K562 (cell line): ENCODE data around the gene POP5. TPM values are rescaled to one million over a fixed set of nuclear protein-coding genes. Genes with fewer than 3 reads are reported as not detected.
A peak's percentile ranks its signal among the peaks of the same experiment; 100 is the strongest.

ENCODE experiments used
- BHLHE40 ChIP-seq: IDR thresholded peaks from 2 replicates; pipeline ENCODE4 v1.6.1; 2011; ENCODE audit warnings: low read length, improper control_type of control experiment
- BMI1 ChIP-seq: fragments of 150-350 bp; IDR thresholded peaks from 2 replicates; pipeline ENCODE4 v1.6.1; 2014; ENCODE audit warnings: low read length
- EP400 ChIP-seq: fragments of 450-650 bp; IDR thresholded peaks from 2 replicates; pipeline ENCODE4 v1.6.1; 2017; ENCODE audit warnings: antibody characterized with exemption, mild to moderate bottlenecking, moderate library complexity
- TCF7L2 ChIP-seq: fragments of 150-350 bp; IDR thresholded peaks from 2 replicates; pipeline ENCODE4 v1.6.1; 2016; ENCODE audit warnings: low read depth, mild to moderate bottlenecking, low read length, moderate library complexity
- ZSCAN29 ChIP-seq: fragments of 450-650 bp; IDR thresholded peaks from 2 replicates; pipeline ENCODE4 v1.6.1; 2017
- polyA plus RNA-seq, 8 experiments: library from polyadenylated mRNA; depleted of rRNA in 4 of 8; stranded (reverse) in 5 of 8; unstranded in 3 of 8; fragments of >200 nt; fragmentation: Nextera tagmentation in 2 of 8; fragmentation: Illumina TruSeq in 1 of 8; extraction: Ambion mirVana in 2 of 8; extraction: Trizol in 1 of 8; gene quantifications; 2 replicates each; pipeline versions ENCODE4 v1.2.1 to v1.2.3, GENCODE V29; 2011 to 2014; ENCODE audit warnings: inconsistent platforms in 1 of 8, missing spikeins in 1 of 8
- total RNA-seq, 7 experiments: library from RNA; depleted of rRNA in 6 of 7; stranded (reverse); fragments of >200 nt in 6 of 7; fragmentation: Illumina TruSeq in 2 of 7; extraction: Trizol in 2 of 7; gene quantifications; 2 replicates each; pipeline versions ENCODE4 v1.2.1 to v1.2.3, GENCODE V29; 2011 to 2021; ENCODE audit warnings: low replicate concordance in 1 of 7
- TF ChIP-seq, protein P1 (sequence below): sonication (generic); formaldehyde crosslinking; IDR thresholded peaks from 2 replicates; pipeline ENCODE4 v1.4.0; 2020; ENCODE audit warnings: mild to moderate bottlenecking, missing genetic modification reagents
- TF ChIP-seq, protein P2 (sequence below), 2 experiments: fragments of 450-650 bp in 1 of 2; sonication (generic) in 1 of 2; formaldehyde crosslinking in 1 of 2; IDR thresholded peaks in 1 of 2; conservative IDR thresholded peaks in 1 of 2; 2 replicates each; pipeline versions ENCODE4 v1.6.1 to v1.8.1; 2016 to 2023; ENCODE audit warnings: mild to moderate bottlenecking in 2 of 2, moderate library complexity in 2 of 2, inconsistent platforms in 1 of 2, missing genetic modification reagents in 1 of 2
- TF ChIP-seq, protein P3 (sequence below): sonication (generic); formaldehyde crosslinking; IDR thresholded peaks from 2 replicates; pipeline ENCODE4 v1.8.0; 2022; ENCODE audit warnings: missing genetic modification reagents, mild to moderate bottlenecking, borderline replicate concordance
- TF ChIP-seq, protein P4 (sequence below): fragments of 450-650 bp; formaldehyde crosslinking; IDR thresholded peaks from 2 replicates; pipeline ENCODE4 v1.4.0; 2022; ENCODE audit warnings: mild to moderate bottlenecking, moderate library complexity
- TF ChIP-seq, protein P5 (sequence below): fragments of 450-650 bp; formaldehyde crosslinking; IDR thresholded peaks from 2 replicates; pipeline ENCODE4 v1.4.0; 2020; ENCODE audit warnings: mild to moderate bottlenecking, moderate library complexity
- TF ChIP-seq, protein P6 (sequence below): fragments of 450-650 bp; formaldehyde crosslinking; IDR thresholded peaks from 2 replicates; pipeline ENCODE4 v1.4.0; 2020; ENCODE audit warnings: mild to moderate bottlenecking, moderate library complexity
- TF ChIP-seq, protein P7 (sequence below): fragments of 450-650 bp; IDR thresholded peaks from 2 replicates; pipeline ENCODE4 v1.7.1; 2018; ENCODE audit warnings: mild to moderate bottlenecking, low read depth; ENCODE audit not compliant: partially characterized antibody

Gene POP5
- total and polyA plus RNA-seq, 9 of the 15 experiments (the other 6 are each of a cell fraction or from before 2014, with no cell fraction given) = 57.5 to 253 (median 73.8) TPM

DNA sequence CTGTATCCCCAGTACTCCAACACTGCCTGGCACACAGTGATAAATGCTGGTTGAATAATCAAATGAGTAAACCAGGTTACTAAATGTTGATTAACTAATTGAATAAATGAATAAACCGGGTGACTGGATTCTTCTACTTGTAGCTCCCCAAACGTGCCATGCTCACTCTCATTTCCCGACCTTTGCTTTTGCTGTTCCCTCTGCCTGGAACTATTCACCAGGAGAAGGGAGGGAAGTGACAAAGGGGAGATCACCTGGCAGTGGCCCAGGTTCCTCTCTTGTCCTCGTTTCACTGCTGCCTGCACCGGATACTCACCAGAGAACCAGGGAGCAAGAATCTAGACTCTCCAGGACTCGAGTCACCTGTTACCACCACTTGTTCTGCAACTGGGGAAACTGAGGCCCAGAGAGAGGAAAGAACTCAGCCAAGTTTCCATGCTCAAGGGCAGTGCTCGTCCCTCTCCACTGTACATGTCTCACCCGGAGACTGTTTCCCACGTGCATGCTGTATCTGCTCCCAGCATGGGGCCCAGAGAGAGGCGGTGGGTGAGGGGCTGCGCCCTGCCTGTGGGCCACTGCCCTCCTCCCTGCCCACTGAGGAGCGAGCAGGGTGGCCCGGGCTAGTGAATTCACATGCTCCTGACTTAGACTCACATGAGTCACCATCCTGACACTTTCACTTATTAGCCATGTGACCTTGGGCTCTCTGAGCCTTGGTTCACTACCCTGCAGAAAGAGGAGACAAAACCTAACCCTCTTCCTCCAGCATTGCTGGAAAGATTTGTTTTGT is 17.7 kb upstream of the POP5 start (continued):
- TF ChIP-seq, protein P1, sequence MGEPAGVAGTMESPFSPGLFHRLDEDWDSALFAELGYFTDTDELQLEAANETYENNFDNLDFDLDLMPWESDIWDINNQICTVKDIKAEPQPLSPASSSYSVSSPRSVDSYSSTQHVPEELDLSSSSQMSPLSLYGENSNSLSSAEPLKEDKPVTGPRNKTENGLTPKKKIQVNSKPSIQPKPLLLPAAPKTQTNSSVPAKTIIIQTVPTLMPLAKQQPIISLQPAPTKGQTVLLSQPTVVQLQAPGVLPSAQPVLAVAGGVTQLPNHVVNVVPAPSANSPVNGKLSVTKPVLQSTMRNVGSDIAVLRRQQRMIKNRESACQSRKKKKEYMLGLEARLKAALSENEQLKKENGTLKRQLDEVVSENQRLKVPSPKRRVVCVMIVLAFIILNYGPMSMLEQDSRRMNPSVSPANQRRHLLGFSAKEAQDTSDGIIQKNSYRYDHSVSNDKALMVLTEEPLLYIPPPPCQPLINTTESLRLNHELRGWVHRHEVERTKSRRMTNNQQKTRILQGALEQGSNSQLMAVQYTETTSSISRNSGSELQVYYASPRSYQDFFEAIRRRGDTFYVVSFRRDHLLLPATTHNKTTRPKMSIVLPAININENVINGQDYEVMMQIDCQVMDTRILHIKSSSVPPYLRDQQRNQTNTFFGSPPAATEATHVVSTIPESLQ (CRISPR knock-in tag) = no peak
- TF ChIP-seq TCF7L2 (no peak), BHLHE40 (peak; percentile 38; the same call in 1 of the 2 replicates), EP400 (no peak), ZSCAN29 (no peak), BMI1 (no peak)
- TF ChIP-seq, protein P2, sequence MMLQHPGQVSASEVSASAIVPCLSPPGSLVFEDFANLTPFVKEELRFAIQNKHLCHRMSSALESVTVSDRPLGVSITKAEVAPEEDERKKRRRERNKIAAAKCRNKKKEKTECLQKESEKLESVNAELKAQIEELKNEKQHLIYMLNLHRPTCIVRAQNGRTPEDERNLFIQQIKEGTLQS (IDR thresholded peaks at IDR 0.05) = peak; percentile 72
- TF ChIP-seq, protein P2 (CRISPR knock-in tag; conservative IDR thresholded peaks at IDR 0.05) = no peak
- TF ChIP-seq, protein P3, sequence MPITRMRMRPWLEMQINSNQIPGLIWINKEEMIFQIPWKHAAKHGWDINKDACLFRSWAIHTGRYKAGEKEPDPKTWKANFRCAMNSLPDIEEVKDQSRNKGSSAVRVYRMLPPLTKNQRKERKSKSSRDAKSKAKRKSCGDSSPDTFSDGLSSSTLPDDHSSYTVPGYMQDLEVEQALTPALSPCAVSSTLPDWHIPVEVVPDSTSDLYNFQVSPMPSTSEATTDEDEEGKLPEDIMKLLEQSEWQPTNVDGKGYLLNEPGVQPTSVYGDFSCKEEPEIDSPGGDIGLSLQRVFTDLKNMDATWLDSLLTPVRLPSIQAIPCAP = no peak
- TF ChIP-seq, protein P4, sequence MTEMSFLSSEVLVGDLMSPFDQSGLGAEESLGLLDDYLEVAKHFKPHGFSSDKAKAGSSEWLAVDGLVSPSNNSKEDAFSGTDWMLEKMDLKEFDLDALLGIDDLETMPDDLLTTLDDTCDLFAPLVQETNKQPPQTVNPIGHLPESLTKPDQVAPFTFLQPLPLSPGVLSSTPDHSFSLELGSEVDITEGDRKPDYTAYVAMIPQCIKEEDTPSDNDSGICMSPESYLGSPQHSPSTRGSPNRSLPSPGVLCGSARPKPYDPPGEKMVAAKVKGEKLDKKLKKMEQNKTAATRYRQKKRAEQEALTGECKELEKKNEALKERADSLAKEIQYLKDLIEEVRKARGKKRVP = no peak
- TF ChIP-seq, protein P5, sequence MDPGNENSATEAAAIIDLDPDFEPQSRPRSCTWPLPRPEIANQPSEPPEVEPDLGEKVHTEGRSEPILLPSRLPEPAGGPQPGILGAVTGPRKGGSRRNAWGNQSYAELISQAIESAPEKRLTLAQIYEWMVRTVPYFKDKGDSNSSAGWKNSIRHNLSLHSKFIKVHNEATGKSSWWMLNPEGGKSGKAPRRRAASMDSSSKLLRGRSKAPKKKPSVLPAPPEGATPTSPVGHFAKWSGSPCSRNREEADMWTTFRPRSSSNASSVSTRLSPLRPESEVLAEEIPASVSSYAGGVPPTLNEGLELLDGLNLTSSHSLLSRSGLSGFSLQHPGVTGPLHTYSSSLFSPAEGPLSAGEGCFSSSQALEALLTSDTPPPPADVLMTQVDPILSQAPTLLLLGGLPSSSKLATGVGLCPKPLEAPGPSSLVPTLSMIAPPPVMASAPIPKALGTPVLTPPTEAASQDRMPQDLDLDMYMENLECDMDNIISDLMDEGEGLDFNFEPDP (CRISPR knock-in tag) = no peak
- TF ChIP-seq, protein P6, sequence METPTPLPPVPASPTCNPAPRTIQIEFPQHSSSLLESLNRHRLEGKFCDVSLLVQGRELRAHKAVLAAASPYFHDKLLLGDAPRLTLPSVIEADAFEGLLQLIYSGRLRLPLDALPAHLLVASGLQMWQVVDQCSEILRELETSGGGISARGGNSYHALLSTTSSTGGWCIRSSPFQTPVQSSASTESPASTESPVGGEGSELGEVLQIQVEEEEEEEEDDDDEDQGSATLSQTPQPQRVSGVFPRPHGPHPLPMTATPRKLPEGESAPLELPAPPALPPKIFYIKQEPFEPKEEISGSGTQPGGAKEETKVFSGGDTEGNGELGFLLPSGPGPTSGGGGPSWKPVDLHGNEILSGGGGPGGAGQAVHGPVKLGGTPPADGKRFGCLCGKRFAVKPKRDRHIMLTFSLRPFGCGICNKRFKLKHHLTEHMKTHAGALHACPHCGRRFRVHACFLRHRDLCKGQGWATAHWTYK = no peak
- TF ChIP-seq, protein P7, sequence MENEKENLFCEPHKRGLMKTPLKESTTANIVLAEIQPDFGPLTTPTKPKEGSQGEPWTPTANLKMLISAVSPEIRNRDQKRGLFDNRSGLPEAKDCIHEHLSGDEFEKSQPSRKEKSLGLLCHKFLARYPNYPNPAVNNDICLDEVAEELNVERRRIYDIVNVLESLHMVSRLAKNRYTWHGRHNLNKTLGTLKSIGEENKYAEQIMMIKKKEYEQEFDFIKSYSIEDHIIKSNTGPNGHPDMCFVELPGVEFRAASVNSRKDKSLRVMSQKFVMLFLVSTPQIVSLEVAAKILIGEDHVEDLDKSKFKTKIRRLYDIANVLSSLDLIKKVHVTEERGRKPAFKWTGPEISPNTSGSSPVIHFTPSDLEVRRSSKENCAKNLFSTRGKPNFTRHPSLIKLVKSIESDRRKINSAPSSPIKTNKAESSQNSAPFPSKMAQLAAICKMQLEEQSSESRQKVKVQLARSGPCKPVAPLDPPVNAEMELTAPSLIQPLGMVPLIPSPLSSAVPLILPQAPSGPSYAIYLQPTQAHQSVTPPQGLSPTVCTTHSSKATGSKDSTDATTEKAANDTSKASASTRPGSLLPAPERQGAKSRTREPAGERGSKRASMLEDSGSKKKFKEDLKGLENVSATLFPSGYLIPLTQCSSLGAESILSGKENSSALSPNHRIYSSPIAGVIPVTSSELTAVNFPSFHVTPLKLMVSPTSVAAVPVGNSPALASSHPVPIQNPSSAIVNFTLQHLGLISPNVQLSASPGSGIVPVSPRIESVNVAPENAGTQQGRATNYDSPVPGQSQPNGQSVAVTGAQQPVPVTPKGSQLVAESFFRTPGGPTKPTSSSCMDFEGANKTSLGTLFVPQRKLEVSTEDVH = no peak
